NCI-H1436 (cell line): ENCODE data around the gene PPP1R2.
"Not testable (repeated sequence)": the region's sequence is repeated elsewhere in the genome, so short reads cannot be mapped to it uniquely, and the experiment has no call there.

Source experiments
- DNase-seq: peaks from one replicate; lab custom pipeline; 2025; lab: John Stamatoyannopoulos, UW

The PPP1R2 gene

DNA sequence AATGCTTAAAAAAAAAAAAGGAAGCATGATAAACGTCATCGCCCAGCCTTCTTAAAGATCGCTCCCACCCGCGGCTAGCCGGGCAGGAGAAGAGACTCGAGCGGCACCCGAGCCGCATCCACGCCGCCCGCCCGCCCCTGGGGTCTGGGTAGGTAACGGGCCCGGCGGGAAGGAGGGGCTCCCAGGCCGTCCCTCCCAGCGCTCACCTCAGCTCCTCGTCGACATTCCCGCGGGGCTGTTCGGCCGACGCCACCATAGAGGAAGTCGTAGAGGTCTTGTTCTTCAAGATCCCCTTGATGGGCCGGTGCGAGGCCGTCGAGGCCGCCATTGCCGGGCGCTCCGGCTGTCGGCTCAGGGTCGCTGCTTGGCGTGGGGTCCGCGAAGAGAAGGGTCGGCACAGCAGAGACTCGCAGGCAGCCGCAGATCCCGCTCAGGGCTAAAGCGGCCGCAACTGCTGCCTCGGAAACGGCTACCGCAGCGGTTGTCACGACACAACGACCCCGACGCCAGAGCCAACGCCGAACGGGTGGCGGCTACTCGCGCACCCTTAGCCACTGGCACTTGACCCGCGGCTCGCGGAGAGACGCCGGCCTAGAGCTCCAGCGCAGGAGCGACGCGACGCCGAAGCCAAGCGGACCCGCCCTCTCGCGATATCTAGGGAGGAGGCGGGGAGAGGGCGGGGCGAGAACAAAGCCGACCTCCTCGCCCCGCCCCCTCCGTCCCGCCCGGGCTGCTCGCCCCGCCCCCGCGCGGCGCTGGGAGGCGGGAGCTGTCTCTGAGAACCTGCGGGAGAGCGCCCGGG is at the start of gene PPP1R2:
TSS of gene PPP1R2 (minus strand) at position 628 of the 802 bp plus-strand sequence. CDS start at position 328, 300 bp downstream.
- DNase-seq, result peak; percentile 94

- no peak for DNase-seq
Measured at GRCh38 chr3:195591852-195592251, 48.7 kb upstream of the PPP1R2 start.

DNA sequence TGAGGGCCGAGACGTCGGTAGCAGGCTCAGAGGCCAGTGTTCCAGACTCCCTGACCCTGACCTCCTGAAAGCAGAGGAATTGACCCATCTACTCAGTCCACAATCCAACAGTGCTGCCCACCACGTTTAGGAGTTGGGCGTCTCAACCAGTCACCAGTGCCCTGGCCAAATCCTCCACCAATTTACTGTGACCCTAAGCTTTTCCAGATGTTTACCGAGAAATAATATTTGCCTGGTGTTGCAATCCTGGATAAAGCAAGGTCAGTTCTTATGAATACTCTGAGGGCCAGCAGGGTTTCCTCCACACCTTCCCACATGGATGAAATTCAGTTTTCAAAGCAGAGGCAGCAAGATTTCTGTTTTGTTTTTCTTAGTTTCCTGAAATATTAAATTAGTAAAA is 48.1 kb upstream of the PPP1R2 start:
- no peak for DNase-seq

GRCh38 chr3:195590381-195590780 is 47.3 kb upstream of the PPP1R2 start:
- not testable (repeated sequence) for DNase-seq

GRCh38 chr3:195589796-195590195 is 46.7 kb upstream of the PPP1R2 start:
- DNase-seq, result not testable (repeated sequence)

DNA sequence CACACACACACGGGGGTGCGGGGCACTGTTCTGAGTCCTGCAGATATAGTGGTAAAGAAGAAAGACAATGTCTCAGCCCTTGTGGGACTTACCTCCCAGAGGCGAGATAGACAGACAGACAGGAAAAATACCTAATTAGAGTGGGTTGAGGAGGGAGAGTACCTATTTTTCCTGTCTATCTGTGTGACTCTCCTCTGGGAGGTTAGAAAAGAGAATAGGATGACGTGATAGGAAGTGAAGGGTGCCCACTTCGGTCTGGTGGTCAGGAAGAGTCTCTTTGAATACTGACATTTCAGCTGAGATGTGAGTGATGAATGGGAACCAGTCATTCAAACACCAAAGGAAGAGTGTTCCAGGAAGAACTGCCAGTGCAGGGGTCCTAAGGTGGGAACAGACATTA is 44.7 kb upstream of the PPP1R2 start:
- DNase-seq, result no peak

DNA sequence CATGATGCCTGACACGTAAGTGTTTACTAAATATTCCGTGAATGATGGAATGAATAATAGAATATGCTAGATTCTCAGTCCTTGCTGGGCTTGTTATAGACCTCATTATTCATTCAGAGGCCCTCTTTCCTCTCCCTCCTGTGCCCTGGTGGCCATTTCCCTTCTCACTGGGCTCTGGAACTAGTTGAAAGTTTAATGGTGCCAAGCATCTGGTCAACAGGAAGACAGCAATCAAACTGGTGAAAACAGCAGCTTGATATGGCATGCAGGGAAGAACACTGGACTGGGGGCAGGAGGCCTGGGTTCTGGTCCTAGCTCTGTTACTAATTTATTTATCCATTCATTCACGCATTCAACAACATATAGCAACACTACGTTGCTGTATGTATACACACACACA is 44.3 kb upstream of the PPP1R2 start:
- DNase-seq, result no peak

DNA sequence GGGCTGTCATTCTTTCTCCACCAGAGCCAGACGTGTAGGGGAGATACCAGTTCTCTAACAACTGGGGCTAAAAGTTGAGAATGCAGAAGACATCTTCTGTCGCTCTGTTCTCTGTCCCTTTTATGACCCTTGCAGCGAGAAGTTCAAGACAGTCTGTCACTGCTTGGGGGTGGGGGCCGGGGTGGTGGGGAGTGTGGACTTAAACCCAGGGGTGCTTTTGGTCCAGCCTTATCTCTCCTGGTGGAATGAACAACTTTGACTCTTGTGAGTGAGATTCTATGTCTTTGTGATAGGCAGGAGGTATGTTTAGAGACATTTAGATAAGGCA is 41.4 kb upstream of the PPP1R2 start:
- no peak for DNase-seq

DNA sequence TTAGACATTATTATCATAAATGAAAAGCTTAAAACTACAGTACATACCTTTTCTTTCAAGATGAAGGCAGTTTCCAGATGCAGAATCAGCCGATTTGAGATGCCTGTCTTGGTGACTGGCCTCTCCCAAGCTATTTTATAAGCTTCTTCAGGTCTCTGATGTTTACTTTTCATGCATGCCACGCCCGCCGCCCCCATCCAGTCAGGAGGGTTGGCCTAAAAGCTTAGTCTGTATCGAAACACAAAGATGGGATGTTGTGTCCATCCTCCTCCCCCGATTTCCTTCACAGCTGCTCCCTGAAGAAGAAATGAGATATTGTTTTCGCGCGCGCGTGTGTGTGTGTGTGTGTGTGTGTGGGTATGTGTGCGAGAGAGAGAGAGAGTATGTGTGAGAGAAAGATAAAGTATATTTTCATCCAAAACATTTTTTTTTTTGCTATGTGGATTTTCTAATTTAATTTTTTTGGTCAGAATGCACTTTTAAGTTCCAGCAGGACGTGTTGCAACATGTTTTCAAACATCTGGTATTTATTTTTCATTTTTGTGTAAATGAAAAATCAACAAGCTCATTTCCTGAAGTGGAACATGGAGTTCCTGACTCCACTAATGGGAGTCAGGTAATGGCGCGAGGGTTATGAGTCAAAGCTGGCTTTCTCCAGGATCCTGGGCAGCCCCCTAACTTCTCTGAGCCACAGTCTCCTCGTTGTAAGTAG is 40.9 kb upstream of the PPP1R2 start, which contains the start of gene APOD:
TSS of gene APOD (minus strand) at position 110 of the 712 bp plus-strand sequence. CDS start 4,479 bp downstream, outside the sequence.
- DNase-seq, result peak; percentile 32

DNA sequence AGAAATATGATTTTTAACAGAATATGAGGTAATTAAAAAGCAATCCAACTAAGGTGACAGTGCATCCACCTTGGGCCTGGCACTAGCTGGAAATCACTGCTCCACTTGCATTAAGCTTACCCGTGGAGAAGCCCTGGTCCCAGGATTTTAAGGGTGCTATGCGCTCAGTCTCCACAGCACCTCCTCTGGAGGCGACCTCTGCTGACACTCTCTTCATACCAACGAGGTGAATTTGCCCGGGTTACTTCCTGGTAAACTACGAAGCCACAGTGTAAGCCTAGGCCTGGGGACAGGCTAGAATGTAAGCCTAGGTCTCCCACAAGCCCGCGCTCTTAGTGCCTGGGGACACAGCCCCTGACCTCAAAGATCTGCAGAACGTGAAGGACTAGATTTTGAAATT is 39.8 kb upstream of the PPP1R2 start:
- no peak for DNase-seq

- no peak for DNase-seq
Measured at GRCh38 chr3:195580744-195581443, 37.8 kb upstream of the PPP1R2 start.

DNA sequence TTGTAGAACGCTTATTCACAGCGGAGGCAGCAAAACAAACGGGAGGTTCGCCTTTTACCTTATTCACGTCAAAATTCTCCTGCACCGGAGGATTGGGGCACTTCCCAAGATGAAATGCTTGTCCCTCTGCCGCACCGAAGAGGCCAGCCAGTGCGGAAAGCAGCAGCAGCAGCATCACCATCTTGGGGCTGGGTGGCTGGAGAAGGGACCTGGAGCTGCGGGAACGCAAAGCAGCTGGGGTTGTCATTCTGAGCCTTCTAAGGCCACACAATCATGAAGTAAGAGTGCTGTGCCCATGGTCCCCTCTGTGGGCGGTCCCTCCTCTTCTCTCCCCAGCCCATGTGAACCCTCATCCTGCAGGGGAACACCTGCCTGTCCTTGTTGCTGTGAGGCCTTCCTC is 36.2 kb upstream of the PPP1R2 start:
- DNase-seq, result no peak

- DNase-seq, result no peak
Measured at GRCh38 chr3:195578565-195578964, 35.4 kb upstream of the PPP1R2 start.

DNA sequence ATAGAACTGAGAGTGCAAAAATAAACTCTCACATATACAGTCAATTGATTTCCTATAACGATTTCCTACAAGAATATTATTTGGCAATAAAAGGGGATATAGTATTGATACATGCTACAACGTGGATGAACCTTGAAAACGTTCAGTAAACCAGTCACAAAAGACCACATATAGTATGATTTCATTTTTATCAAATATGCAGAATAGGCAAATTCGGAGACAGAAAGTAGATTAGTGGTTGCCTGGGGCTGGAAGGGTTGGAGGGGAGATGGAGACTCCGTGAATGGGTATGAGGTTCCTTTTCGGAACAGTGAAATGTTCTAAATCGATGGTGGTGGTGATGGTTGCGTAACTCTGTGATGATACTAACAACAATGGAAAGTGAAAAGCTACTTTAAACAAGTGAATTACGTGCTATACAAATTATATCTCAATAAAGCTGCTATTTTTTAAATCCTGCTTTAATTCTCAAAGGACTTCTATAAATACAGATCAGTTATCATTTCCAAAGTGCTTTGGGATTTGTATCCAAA is 34.6 kb upstream of the PPP1R2 start:
- DNase-seq, result no peak

DNA sequence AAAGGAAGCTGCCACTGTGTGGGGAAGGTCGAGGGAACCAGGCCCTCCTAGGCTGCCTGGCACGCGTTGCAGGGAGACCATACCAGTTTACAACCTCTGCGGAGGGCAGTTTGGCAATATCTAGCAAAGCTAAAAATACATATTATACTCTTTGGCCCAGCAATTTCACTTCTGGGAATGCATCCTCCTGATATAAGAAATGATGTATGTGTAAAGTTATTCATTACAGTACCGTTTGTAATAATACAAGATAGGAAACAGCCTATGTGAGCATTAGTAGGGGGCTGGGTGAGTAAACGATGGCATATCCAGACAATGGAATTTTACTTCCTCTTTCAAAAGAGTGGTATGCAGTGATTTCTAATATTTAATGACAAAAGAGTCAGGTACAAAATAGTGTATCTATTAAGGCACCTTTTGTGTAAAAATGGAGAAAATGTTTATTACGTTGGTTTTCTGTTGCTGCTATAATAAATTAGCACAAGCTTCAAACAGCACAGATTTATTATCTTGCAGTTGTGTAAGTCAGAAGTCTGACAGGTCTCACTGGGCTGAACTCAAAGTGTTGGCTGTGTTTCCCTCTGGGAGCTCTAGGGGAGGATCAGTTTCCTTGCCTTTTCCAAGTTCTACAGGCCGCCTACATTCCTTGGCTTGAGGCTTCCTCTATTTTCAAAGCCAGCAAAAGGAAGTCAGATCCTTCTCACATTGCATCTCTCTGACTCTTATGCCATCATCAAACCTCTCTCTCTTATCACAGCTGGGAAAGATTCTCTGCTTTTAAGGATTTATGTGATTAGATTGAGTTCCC is 31.6 kb upstream of the PPP1R2 start:
- DNase-seq, result no peak

- no peak for DNase-seq
Measured at GRCh38 chr3:195573611-195574496, 30.7 kb upstream of the PPP1R2 start.

- no peak for DNase-seq
Measured at GRCh38 chr3:195571361-195571760, 28.2 kb upstream of the PPP1R2 start.

GRCh38 chr3:195570912-195571311 is 27.8 kb upstream of the PPP1R2 start:
- no peak for DNase-seq

- DNase-seq, result no peak
Measured at GRCh38 chr3:195570344-195570743, 27.2 kb upstream of the PPP1R2 start.

DNA sequence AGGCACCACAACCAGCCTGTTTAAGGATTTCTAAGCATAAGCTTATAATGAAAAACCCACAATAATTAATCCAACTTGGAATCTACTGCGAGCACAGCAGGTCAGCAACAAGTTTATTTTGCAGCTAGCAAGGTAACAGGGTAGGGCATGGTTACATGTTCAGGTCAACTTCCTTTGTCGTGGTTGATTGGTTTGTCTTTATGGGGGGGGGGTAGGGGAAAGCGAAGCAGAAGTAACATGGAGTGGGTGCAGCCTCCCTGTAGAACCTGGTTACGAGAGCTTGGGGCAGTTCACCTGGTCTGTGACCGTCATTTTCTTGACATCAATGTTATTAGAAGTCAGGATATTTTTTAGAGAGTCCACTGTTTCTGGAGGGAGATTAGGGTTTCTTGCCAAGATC is 25.5 kb upstream of the PPP1R2 start:
- no peak for DNase-seq

DNA sequence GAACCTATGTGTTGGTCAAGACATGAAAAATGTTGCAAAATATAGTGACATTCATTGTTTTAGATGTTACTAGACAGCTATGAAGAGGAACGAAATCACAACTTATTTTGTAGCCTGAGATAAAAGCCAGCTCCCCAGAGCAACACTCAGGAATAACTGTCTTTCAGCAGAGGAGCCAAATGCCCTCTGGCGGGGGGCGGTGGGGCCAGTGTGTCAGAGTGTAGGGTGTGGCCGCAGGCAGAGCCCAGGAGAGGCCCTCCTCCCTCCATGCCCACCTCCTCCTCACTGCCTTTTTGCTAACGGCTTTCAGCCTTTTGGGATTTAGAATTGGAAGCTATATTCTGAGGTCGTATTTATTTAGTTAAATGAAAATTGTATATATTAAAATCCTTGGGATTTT is 23.7 kb upstream of the PPP1R2 start:
- no peak for DNase-seq
